GM10847 (cell line): Measurements from ENCODE around the gene BIRC5.

Experiments used
- POLR2A ChIP-seq: IDR thresholded peaks from 2 replicates; pipeline ENCODE4 v1.6.1; 2011; ENCODE audit not compliant: insufficient read length; ENCODE audit errors: extremely low read depth

The BIRC5 gene

GRCh38 chr17:78268191-78268874 is 54.3 kb downstream of the BIRC5 start:
- no peak for TF ChIP-seq POLR2A

- no peak for TF ChIP-seq POLR2A
These were observed 55.2 kb downstream of the BIRC5 start for GRCh38 chr17:78268951-78269905.

- no peak for TF ChIP-seq POLR2A
These were observed 55.9 kb downstream of the BIRC5 start for GRCh38 chr17:78269955-78270381.

- TF ChIP-seq POLR2A, result no peak
These were observed 57.5 kb downstream of the BIRC5 start for GRCh38 chr17:78271419-78272170.

GRCh38 chr17:78272181-78272913 is 58.3 kb downstream of the BIRC5 start:
- no peak for TF ChIP-seq POLR2A

- TF ChIP-seq POLR2A, result no peak
These were observed 58.8 kb downstream of the BIRC5 start for GRCh38 chr17:78272914-78273258.

- TF ChIP-seq POLR2A, result no peak
These were observed 59.8 kb downstream of the BIRC5 start for GRCh38 chr17:78273813-78274212.
